Raji (cell line): ENCODE measurements around the gene CHRM4.

Experiments
- POLR2A ChIP-seq: IDR thresholded peaks from 2 replicates; pipeline ENCODE4 v1.6.1; 2011; ENCODE audit warnings: low read depth, low read length, control low read depth; ENCODE audit not compliant: insufficient read depth

CHRM4 gene

DNA sequence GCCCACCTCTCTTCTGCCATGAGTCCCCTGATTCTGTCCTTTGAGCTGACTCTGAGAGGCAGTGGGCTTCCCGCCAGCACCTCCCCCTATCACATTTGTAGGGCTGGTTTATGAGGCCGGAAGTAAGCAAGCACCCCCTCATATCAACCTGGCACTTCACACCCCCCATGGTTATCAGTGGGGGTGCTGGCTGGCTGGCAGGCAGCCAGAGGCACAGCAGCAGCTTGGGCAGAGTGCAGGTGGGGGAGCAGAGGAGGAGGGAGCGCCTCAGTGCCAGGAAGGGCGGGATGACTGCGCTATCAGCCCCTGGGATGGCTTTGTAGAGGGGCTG is 22.9 kb upstream of the CHRM4 start:
- no peak for TF ChIP-seq POLR2A

DNA sequence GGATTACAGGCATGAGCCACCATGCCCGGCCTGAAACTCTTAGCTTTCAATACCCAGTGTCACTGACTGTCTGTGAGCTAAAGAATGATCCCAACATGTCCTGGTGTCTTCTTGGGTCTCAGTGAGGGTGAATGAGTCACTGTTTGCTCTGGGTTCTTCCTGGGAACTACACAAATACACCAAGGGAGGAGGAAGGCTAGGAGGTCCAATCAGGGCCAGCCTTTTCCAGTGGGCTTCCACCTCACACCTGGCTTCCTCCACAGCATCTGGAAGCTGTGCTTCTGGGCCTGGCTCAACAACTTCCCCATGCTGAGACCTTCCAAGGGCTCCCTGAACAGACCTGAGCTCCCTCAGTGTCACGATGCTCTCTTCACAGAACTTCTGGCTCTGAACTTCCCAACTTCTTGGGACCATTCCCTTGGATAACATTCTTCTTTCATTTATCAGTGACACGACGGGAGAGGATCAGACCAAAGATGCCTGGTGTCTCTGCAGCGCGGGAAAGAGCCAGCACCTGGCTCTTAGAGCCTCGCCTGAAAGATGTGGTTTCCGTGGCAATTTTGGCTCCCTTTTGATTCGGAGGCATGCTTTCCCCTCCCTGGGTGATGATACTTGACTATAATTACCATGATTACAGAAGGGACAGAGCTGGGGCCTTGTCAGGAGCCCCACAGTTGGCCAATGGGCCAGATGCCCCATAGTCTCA is 22.3 kb upstream of the CHRM4 start:
- no peak for TF ChIP-seq POLR2A

DNA sequence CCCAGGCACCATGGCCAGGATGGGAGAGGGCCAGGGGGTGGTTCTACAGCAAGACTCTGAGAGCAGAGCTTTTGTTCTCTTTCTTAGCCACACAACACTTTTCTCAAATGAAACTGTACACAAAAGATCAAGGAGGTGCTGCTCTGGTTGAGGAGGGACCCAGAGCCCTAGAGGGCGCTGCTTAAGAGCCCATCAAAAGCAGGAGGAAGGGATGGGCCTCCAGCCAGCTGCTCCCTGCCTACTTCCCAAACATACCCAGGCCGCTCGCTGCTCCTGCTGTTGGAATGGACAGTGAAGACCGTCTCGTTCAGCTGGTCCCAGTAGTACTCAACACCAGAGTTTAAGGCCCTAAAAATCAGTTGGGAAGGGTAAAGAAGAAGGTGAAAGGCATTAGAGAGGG is 18.4 kb upstream of the CHRM4 start:
- TF ChIP-seq POLR2A: no peak

DNA sequence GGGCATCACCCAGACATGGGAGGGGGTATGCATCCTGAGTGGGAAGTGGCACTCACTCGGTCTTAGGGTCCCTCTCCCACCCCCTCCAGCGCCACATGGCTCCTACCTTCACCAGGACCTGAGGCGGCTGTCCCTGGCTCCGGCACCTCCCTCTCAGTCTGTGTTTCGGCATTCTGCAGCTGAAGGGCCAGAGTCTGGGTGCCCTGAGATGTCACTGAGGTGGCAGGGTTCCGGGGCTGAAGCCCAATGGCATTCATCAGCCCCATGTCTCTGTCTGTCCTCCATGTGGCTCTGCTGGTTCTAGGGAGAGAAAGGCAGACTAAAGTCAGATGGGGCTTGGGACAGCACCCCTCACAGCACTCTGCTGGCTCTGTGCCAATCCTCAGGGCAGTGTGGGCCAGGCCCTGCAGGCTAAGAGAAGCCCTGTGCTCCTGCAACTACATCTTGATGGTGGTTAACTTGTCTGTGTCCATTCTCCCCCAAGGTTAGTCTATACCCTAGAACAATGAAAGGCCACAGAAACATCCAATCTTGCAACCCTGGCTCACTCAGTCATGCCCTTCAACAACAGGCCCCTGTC is 16.9 kb upstream of the CHRM4 start:
- no peak for TF ChIP-seq POLR2A

DNA sequence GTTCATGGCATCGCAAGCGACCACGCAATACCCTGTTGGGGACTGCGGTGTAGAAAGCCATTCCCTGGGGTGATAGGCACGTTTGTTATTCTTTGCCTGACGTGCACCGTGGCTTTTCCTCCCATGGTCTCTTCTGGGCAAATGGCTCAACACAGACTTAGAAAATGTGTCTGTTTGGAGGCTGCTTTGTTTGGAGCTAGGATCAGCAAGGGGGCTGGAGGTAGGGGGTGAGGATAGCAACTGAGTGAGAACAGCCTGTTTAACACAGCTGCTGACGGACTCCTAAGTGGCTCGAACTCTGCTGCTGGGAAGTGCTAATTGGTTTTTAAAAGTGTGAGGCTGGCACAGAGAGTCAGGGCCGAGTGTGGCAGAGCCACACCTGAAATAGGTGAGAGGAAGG is 16.1 kb upstream of the CHRM4 start:
- TF ChIP-seq POLR2A: no peak

DNA sequence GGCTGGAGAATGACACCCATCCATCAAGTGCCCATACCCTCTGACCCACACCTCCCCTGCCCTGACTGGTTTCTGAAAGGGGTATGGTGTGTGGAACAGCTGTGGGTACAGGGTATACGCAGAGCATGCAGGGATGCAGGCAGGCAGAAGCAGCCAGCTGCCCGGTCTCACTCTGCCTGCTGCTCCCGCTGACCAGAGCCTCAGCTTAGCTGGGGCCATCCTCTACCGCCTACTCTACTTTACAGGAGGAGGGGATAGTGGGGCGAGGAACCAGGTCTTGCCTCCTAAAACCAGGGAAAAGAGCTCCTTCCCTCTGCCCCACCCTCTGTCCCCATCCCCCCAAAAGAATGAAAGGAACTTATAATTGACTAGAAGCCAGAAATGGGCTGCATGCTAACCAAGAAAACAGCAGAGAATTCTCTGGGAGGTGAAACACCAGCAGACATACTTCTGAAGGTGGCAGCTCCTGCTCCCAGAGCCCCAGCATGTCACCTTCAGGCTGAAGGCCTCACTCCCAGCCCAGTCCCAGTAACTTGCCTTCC is 13.0 kb upstream of the CHRM4 start:
- no peak for TF ChIP-seq POLR2A

DNA sequence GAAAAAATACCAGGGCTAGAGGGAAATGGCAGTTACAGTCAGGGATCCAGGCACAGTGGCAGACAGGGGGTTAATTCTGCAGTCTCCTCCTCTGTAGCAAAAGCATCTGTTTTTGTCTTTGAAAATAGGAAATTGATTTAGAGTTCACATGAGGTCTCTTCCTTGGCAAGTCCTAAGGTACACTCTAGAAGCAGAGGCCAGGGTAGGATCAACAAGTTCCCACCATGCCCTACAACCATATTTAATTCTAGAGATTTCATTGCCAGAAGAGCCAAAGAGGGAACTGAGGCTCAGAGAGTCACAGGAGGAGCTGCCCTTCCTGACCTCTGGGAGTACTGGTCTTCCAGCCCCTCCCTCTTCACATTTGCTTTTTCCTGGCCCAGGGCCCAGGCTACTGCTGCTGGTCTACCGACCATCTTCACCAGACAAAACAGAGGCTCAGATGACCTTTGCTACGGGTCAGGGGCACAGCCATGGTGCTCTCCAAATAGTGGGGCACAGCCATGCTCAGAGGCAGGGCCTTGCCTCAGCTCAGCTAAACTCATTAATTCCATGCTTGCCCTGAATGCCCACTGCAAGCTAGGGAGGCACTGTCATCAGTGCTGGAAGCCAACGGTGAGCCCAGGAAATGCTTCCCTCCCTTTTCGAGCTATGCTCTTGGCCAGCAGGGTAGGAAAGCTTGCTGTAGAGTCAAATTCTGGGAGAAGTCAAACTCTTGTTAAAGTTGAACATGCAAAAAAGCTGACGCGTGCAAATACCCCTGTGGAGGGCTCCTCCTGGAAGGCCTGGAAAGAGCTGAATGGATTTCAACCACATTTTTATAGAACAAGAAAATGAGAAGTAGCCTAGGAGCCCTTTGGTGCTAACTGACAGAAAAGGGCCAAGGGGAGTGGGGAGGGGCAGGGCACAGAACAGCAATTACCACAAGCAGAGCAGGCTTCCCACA is 11.7 kb upstream of the CHRM4 start:
- TF ChIP-seq POLR2A: no peak

DNA sequence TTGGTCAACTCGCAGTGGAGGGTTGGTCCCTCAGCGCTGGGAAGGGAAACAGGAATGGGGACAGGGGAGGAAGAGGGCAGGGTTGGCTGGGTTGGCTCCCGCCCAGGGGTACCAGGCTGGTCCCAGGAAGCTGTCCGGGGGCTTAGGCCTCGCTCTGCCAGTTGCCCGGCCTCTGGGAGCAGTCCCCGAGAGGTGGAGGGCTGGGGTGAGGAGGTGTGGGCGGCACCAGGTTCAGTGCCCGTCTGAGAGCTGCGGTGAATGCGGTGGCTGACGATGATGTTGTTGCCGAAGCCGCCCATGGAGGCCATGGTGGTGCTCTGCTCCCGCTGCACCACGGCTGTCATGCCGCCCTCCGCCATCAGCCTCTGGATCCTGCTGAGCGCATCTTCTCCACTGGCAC is 6.0 kb upstream of the CHRM4 start:
- no peak for TF ChIP-seq POLR2A

DNA sequence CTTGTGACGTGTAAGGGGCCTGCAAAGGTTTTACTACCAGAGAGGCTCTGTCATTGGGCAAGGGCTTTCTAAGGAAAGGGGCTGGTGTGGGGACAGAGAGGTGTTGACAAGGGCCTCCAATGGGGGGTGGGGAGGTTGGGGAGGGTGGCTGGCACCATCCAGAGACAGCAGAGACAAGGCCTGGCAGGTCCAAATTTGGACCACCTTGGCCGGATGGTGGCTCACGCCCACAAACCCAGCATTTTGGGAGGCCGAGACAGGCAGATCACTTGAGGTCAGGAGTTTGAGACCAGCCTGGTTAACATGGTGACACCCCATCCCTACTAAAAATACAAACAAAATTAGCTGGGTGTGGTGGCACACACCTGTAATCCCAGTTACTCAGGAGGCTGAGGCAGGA is 2.2 kb upstream of the CHRM4 start:
- TF ChIP-seq POLR2A: no peak

DNA sequence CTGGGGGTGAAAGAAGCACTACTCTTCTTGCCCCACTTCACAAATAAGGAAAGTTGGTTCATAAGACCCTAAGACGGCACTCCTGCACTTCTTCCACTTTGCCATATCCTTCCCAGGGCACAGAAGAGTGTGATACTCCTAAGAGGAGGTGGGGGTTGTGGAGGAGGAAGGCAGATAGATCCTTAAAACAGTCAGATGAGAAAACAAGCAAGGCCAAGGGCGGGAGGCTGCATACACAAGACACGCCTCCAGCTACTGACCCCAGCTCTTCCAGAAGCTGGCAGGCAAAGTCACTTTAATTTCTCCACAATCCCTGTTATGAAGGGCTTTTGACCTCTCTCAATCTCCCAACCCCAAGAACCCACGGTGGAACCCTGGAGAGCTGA is 1.6 kb upstream of the CHRM4 start:
- TF ChIP-seq POLR2A: no peak

DNA sequence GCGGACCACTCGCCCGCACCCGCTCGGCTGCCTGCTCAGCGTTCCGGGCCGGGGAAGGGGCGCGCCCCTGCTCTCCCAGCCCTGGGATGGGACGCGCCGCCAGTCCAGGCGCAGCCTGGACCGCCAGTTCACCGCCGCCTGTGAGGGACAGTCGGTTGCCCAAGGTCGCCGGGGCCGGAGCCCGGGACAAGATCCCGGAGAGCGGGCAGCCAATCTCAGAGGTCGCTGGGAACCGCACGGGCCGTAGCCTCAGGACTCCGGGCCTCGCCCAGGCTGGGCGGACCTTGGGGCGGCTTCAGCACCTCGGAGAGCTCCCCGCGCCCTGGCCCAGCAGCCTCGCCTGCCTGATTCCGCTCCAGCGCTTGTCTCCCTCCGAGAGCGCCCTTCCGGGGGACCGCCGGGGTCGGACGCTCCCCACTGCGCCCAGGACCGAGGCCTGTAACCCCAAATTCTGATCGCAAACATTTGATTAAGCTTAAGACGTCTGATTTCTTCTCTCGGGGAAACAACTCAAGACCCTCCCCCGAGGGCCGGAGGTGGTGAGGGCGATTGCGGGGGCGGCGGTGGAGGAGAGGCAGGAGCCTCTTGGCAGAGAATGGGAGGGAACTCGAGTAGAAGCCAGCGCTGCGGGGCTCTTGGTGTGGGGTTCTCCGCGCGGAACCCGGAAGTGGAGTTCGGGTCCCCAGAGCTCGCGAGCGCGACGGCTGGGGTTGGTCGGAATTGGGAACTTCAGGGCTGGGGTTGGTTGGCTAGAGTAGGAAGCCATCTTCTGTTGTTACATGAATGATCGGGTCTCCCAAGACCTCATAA is 1.1 kb upstream of the CHRM4 start:
- no peak for TF ChIP-seq POLR2A

DNA sequence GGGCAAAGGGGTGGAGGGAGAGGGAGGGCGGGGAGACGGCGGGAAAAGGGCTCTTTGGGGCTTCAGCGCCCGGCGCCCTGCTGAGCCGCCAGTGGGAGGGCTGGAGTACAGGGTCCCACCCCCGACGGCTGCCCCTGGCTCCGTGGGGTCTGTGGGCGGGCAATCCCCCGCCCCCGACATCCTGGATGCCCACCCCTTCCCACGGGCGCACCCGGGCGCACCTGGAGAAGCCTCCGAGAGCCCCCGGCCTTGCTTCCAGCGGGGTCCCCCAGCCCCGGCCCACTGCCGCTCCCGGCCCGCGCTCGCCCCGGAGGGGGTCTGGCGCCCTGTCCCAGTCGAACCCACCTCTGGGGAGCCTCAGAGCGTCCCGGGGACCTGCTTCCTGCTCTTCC is 394 bp downstream of the CHRM4 start:
- TF ChIP-seq POLR2A: no peak

DNA sequence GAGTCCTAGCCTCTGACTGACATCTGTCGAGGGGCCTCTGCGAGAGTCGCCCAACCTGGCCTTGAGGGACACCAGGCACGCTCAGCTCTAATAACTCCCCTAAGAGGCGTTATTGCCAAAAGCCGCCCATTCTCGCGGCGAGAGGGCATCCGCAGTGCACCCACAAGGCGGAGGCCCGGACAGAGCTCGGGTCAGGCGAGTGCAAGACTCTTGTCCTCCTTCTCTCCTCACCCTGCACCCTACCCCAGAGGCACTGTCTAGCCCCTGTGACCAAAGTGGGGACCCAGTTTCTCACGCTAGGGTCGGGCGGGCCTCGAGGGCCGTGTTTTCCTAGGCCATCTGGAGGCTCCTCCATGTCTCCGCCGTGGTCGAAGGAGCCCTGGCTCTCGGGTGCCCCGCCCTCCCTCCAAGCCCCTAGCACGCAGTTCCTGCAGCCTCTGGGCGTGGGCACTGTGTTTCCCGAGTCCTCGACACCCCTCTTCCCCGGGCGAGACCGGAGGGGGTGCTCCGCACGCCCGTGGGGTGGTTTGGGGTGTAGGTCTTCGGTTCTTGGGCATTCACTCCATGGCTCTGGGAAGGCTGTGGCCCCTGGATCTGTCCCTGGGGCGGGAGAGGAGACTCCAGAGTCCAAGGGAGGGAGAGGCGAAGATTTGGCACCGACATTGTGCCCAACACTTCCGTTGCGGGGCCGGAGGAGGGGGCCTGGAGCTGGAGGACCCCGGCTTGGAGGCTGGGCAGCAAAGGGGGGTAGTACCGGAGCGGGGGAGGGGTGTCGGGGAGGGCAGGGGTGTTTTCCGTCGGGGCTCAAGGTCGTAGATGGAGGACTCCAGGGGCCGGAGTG is 1.0 kb downstream of the CHRM4 start:
- TF ChIP-seq POLR2A: no peak

DNA sequence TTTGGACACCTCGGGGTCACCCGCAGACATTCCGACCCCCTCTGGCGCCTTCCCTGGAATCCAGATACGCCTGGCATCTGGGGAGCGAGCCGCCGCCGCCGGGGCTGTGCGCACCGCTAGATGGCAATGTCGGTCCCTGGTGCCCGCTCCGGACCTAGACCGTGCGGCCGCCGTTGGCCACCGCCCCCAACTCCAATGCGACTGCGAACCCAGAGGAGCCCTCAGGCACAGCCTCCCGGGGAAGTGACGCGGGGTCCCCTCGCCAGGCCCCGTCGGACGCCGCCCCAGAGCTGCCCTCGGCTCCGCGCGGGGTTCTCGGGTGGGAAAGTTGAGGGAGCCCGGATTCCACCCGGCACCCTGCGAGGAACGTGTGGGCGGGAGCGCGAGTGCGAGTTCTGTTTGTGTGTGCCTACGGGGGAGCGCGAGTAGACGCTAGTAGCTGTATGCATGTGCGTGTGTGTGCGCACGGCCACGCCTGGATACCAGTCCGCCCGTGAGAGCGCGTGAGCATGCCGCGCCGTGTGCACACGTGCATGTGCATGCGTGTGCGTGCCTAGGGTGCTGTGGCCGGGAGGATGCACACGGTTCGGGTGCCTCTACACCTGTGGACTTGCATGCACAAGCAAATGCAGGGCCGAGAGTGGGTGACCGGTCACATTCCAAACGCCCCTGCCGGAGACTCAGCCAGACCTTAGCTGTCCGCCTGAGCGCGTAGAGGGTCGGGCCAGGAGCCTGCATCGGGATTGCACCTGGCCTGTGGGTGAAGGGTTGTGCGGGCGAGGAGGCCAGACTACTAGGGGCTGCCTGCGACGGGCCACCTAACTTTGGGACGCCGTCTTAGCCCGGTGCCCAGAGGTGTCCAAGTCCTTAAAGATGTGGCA is 1.9 kb downstream of the CHRM4 start:
- no peak for TF ChIP-seq POLR2A
